GM20000 (cell line): ENCODE measurements around the gene SLC25A26.

Experiments
- DNase-seq: peaks from one replicate; pipeline ENCODE4 v3.0.0; 2012; ENCODE audit warnings: low spot score
- CTCF ChIP-seq: IDR thresholded peaks from 2 replicates; pipeline ENCODE4 v1.5.1; 2012; ENCODE audit warnings: mild to moderate bottlenecking, control low read depth; ENCODE audit errors: extremely low read depth, missing control alignments

SLC25A26 gene

DNA sequence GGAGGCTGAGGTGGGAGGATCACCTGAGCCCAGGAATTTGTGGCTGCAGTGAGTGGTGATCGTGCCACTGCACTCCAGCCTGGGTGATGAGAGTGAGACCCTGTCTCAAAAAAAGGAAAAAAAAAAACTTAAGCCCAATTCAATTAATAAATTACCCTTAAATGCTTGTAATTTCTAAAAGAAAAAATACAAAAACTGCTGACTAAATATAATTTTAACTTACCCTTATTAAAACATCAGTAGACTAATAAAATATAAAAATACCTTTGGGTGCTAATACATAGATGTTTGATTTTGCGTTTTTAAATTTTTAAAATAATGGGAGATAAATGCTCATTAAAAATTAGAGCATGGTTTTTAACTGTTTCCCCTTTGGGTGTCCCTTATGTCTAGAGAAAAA is 17.5 kb upstream of the SLC25A26 start:
- no peak for DNase-seq
- TF ChIP-seq CTCF: no peak

GRCh38 chr3:66206806-66207205 is 14.0 kb upstream of the SLC25A26 start:
- no peak for TF ChIP-seq CTCF
- DNase-seq: no peak

DNA sequence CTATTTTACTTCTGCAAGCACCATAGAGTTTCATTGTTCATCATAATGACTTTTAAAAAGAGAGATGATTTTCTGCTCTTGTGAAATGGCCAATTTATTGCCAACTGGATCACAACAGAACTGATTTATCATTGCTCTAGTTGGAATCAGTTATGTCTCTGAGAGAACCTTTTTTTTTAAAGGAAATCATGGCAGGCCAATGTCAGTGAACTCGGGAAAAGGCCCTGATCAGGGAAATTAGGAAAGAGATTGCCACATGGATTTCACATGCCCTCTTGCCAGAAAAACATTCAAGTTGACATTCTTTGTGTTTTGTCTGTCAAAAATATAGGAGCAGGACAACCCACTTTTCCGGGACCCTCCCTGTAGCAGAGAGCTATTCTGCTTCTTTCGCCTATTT is 12.6 kb upstream of the SLC25A26 start:
- no peak for TF ChIP-seq CTCF

GRCh38 chr3:66210687-66211295 is 10.0 kb upstream of the SLC25A26 start:
- DNase-seq: no peak
- TF ChIP-seq CTCF: no peak

More for the DNA sequence above, 12.6 kb upstream of the SLC25A26 start:
- DNase-seq: no peak

GRCh38 chr3:66211779-66212178 is 9.0 kb upstream of the SLC25A26 start:
- no peak for DNase-seq

GRCh38 chr3:66215106-66215505 is 5.7 kb upstream of the SLC25A26 start:
- no peak for TF ChIP-seq CTCF
- DNase-seq: no peak

More at GRCh38 chr3:66211779-66212178, 9.0 kb upstream of the SLC25A26 start:
- TF ChIP-seq CTCF: no peak

DNA sequence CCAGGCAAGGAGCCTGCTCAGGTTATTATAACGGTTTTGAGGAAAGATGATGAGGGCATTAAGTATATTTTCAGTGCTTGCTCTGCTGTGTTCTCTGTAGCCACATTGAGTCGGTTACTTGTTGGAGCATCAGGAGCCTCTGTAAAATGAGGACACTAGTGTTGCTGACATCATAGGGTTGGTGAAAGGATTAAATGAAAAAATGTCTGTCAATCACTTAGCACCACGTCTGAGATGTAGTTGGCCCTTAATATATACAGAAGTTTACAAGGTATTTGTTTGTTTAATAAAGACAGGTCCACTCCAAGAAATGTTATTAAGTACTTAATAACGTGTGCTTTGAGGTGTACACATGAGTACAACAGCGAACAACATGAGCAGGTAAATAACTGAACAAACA is 735 bp upstream of the SLC25A26 start:
- no peak for TF ChIP-seq CTCF
- no peak for DNase-seq
